Motor neuron (in vitro differentiated cells): ENCODE results near the gene CCDC33. TPM values are rescaled to one million over a fixed set of nuclear protein-coding genes. Genes with fewer than 3 reads are reported as not detected.

Experiments used
- ATAC-seq, 8 experiments: fragments of 200-7000 bp; cut with Tn5 transposase; replicated peaks in 6 of 8; 2 replicates each; pipeline ENCODE4 v1.8.0; 2021; ENCODE audit warnings: mild to moderate bottlenecking in 8 of 8, moderate library complexity in 8 of 8
- H3K27ac ChIP-seq, 2 donors: fragments of 250-450 bp; sonication (Bioruptor Pico); 2 replicates each; pipeline ENCODE4 v1.9.0; 2021; ENCODE audit warnings: antibody characterized with exemption in 2 of 2, mild to moderate bottlenecking in 2 of 2, moderate library complexity in 1 of 2
- H3K4me1 ChIP-seq, 2 donors: fragments of 250-450 bp; sonication (Bioruptor Pico); replicated peaks in 1 of 2; 2 replicates each; pipeline ENCODE4 v1.6.1; 2021; ENCODE audit warnings: antibody characterized with exemption in 2 of 2, mild to moderate bottlenecking in 2 of 2, moderate library complexity in 1 of 2
- H3K4me3 ChIP-seq, 5 donors: fragments of 250-450 bp; sonication (Bioruptor Pico); 2 replicates each; pipeline ENCODE4 v1.9.0; 2021; ENCODE audit warnings: antibody characterized with exemption in 5 of 5, mild to moderate bottlenecking in 5 of 5, moderate library complexity in 4 of 5
- WGBS, 10 experiments: fragments of 450-650 bp; shearing (Covaris generic); methylation state at CpG; one replicate each; pipeline ENCODE4 v1.0.0; 2022; 5-methylcytosine and 5-hydroxymethylcytosine counted together
- in situ Hi-C, 9 experiments: fragments of 400-800 bp; cut with MboI; loops; one replicate each; pipeline ENCODE4 v1.15.0; 2021; ENCODE audit warnings: low sequenced_read_pairs in 9 of 9, low pct_unique_long_range_greater_than_20kb in 2 of 9; ENCODE audit not compliant: unreplicated experiment in 9 of 9
- total RNA-seq, 8 experiments: library from RNA; unstranded; fragments of 300-600 nt; gene quantifications; 2 replicates each; pipeline versions ENCODE4 v1.2.3 to v1.2.4, GENCODE V29; 2022

CCDC33 gene
- total RNA-seq = 10 to 100 TPM in 2 of 8 experiments, 1 to 10 TPM in 4, under 1 TPM in 2; 0.66 to 18.3 (median 6.2) TPM

- in situ Hi-C loops = no loop called here
- no peak within 1 kb of the TSS for H3K27ac ChIP-seq
Observed at GRCh38 chr15:74235962-74236361, at the start of gene CCDC33. Gene CCDC33, plus strand, starts transcription at chr15:74236326. Its CDS starts 394 bp downstream, at chr15:74236720.

GRCh38 chr15:74188216-74188615 lies 47.9 kb upstream of the CCDC33 start:
- Histone ChIP-seq H3K4me3 (no peak overlapping the region), H3K27ac (no peak overlapping the region), H3K4me1 (peaks cover 8 to 12% of the 10 kb centered on the region in 2 donors)
- WGBS, 10 experiments = 90 to 100% (median 100%) methylated on average over 1 to 5 of the region's 11 CpGs; no CpG with 5 or more reads in 5 of the 10 experiments
- in situ Hi-C loops = no loop called here
- no peak for ATAC-seq

More at GRCh38 chr15:74235962-74236361, at the start of gene CCDC33:
- Histone ChIP-seq H3K4me3 (no peak within 1 kb of the TSS), H3K4me1 (peaks cover 35 to 40% of the 10 kb centered on the region in 2 donors)
- ATAC-seq = no peak
- 60 to 100% (median 83%) methylated on average over 1 to 2 of the region's 6 CpGs; no CpG with 5 or more reads in 3 of the 10 experiments for whole genome bisulfite sequencing, 10 experiments

GRCh38 chr15:74191798-74192197 lies 44.3 kb upstream of the CCDC33 start:
- WGBS, 10 experiments = 50 to 100% (median 75%) methylated on average over 1 to 2 of the region's 3 CpGs; no CpG with 5 or more reads in 4 of the 10 experiments
- ATAC-seq = peak in 5 of 8 experiments; percentile 31 to 50 (median 44)
- Histone ChIP-seq H3K4me3 (no peak overlapping the region), H3K4me1 (peaks cover 7 to 8% of the 10 kb centered on the region in 2 donors), H3K27ac (no peak overlapping the region)
- in situ Hi-C loops = no loop called here

GRCh38 chr15:74192751-74193150 lies 43.4 kb upstream of the CCDC33 start:
- in situ Hi-C loops = no loop called here
- ATAC-seq = no peak
- Histone ChIP-seq H3K4me3 (no peak overlapping the region), H3K4me1 (peaks cover 7 to 8% of the 10 kb centered on the region in 2 donors), H3K27ac (no peak overlapping the region)
- WGBS, 10 experiments = 65 to 100% (median 90%) methylated on average over 1 to 4 of the region's 5 CpGs

- H3K27ac ChIP-seq = no peak overlapping the region
- ATAC-seq = peak; percentile 26 to 87 (median 47)
- H3K4me1 ChIP-seq = peaks cover 7 to 8% of the 10 kb centered on the region in 2 donors
- 0 to 100% (median 60%) methylated on average over 1 to 2 of the region's 4 CpGs; no CpG with 5 or more reads in 3 of the 10 experiments for WGBS, 10 experiments
- H3K4me3 ChIP-seq = no peak overlapping the region
- in situ Hi-C loops = no loop called here
Observed at GRCh38 chr15:74193299-74193718, 42.8 kb upstream of the CCDC33 start.

- no peak for ATAC-seq
- in situ Hi-C loops = no loop called here
- WGBS, 10 experiments = 58 to 100% (median 80%) methylated on average over 2 to 4 of the region's 6 CpGs; no CpG with 5 or more reads in 7 of the 10 experiments
- Histone ChIP-seq H3K4me3 (no peak overlapping the region), H3K4me1 (peaks cover 7 to 8% of the 10 kb centered on the region in 2 donors), H3K27ac (no peak overlapping the region)
Observed at GRCh38 chr15:74193905-74194304, 42.2 kb upstream of the CCDC33 start.

- ATAC-seq = no peak
- in situ Hi-C loops = no loop called here
- Histone ChIP-seq H3K4me3 (no peak overlapping the region), H3K27ac (no peak overlapping the region), H3K4me1 (peaks cover 8 to 12% of the 10 kb centered on the region in 2 donors)
- 92 to 100% (median 94%) methylated on average over 1 to 7 of the region's 13 CpGs; no CpG with 5 or more reads in 2 of the 10 experiments for WGBS, 10 experiments
Observed at GRCh38 chr15:74194572-74195559, 41.3 kb upstream of the CCDC33 start.

GRCh38 chr15:74196175-74196574 lies 40.0 kb upstream of the CCDC33 start:
- in situ Hi-C loops = no loop called here
- ATAC-seq = peak in 6 of 8 experiments; percentile 37 to 73 (median 46)
- H3K4me3 ChIP-seq = no peak overlapping the region
- H3K4me1 ChIP-seq = peaks cover 21 to 25% of the 10 kb centered on the region in 2 donors
- H3K27ac ChIP-seq = no peak overlapping the region
- 0 to 100% (median 10%) methylated on average over 1 to 6 of the region's 7 CpGs; no CpG with 5 or more reads in 5 of the 10 experiments for WGBS, 10 experiments

- Histone ChIP-seq H3K4me3 (no peak overlapping the region), H3K27ac (no peak overlapping the region), H3K4me1 (peaks cover 26 to 29% of the 10 kb centered on the region in 2 donors)
- no peak for ATAC-seq
- in situ Hi-C loops = no loop called here
- WGBS, 10 experiments = 92 to 100% (median 100%) methylated on average over 1 to 4 of the region's 9 CpGs; no CpG with 5 or more reads in 7 of the 10 experiments
Observed at GRCh38 chr15:74197176-74197965, 38.8 kb upstream of the CCDC33 start.

- in situ Hi-C loops = no loop called here
- no peak overlapping the region for H3K4me3 ChIP-seq
- no peak overlapping the region for H3K27ac ChIP-seq
- peaks cover 45 to 48% of the 10 kb centered on the region in 2 donors for H3K4me1 ChIP-seq
- 60 to 100% (median 100%) methylated on average over 1 to 3 of the region's 6 CpGs; no CpG with 5 or more reads in 5 of the 10 experiments for WGBS, 10 experiments
- ATAC-seq = no peak
Observed at GRCh38 chr15:74199297-74199652, 36.9 kb upstream of the CCDC33 start.

- peak overlapping the region in 1 of 5 donors; percentile 38 for H3K4me3 ChIP-seq
- WGBS, 10 experiments = 20 to 80% (median 40%) methylated on average over 1 of the region's 1 CpG; no CpG with 5 or more reads in 7 of the 10 experiments
- H3K4me1 ChIP-seq = peaks cover 48 to 56% of the 10 kb centered on the region in 2 donors
- ATAC-seq = peak in 2 of 8 experiments; percentile 16 to 22
- in situ Hi-C loops = no loop called here
- H3K27ac ChIP-seq = peak overlapping the region; percentile 74 to 86
Observed at GRCh38 chr15:74200412-74200815, 35.7 kb upstream of the CCDC33 start.

GRCh38 chr15:74200871-74201419 lies 35.2 kb upstream of the CCDC33 start:
- H3K27ac ChIP-seq = peak overlapping the region; percentile 74 to 86
- H3K4me1 ChIP-seq = peaks cover 48 to 56% of the 10 kb centered on the region in 2 donors
- in situ Hi-C loops = no loop called here
- WGBS, 10 experiments = 0 to 35% (median 20%) methylated on average over 1 to 3 of the region's 8 CpGs; no CpG with 5 or more reads in 7 of the 10 experiments
- peak in 3 of 8 experiments; percentile 11 to 54 (median 54) for ATAC-seq
- peak overlapping the region in 2 of 5 donors; percentile 10 to 38 for H3K4me3 ChIP-seq
